IMR-90 (cell line): Measurements from ENCODE around the gene SEPTIN10. TPM values are rescaled to one million over a fixed set of nuclear protein-coding genes. Genes with fewer than 3 reads are reported as not detected.

Source experiments
- ATAC-seq: fragments of 200-7000 bp; cut with Tn5 transposase; 2 replicates; pipeline ENCODE4 v1.9.1; 2020; ENCODE audit warnings: low read depth, mild to moderate bottlenecking, moderate library complexity
- BruUV-seq: library from RNA; stranded (reverse); fragments of 400-500 nt; replicated peaks from 2 replicates; lab custom pipeline; 2021; lab: Mats Ljungman, UMichigan
- CTCF ChIA-PET: fragments of 300-600 bp; formaldehyde crosslinking; extraction: SDS; loops from one replicate; lab custom pipeline; 2021; ENCODE audit warnings: antibody characterized with exemption; lab: Yijun Ruan, JAX
- POLR2A ChIA-PET: fragments of 300-600 bp; sonication (Branson Sonifier 250); formaldehyde crosslinking; loops from one replicate; lab custom pipeline; 2022; ENCODE audit warnings: antibody characterized with exemption; ENCODE audit not compliant: unreplicated experiment; lab: Charles Lee
- DNase-seq: peaks from one replicate; pipeline ENCODE4 v3.0.0; 2013
- H2AFZ ChIP-seq: replicated peaks from 2 replicates; pipeline ENCODE3; 2013; ENCODE audit warnings: low read length, mild to moderate bottlenecking; ENCODE audit not compliant: poor library complexity
- H2AK5ac ChIP-seq: 2 replicates; pipeline ENCODE4 v1.6.1; 2013; ENCODE audit warnings: low read depth, low read length, inconsistent platforms
- H2AK9ac ChIP-seq: replicated peaks from 2 replicates; pipeline ENCODE3; 2013; ENCODE audit warnings: mild to moderate bottlenecking, low read depth, low read length, moderate library complexity; ENCODE audit not compliant: poor library complexity
- H2BK120ac ChIP-seq: 2 replicates; pipeline ENCODE4 v1.6.1; 2013; ENCODE audit warnings: low read depth, low read length, inconsistent platforms
- H2BK15ac ChIP-seq: 3 replicates; pipeline ENCODE4 v1.6.1; 2013; ENCODE audit warnings: low read depth, low read length, inconsistent platforms
- H2BK20ac ChIP-seq: 2 replicates; pipeline ENCODE4 v1.6.1; 2013; ENCODE audit warnings: low read depth, mild to moderate bottlenecking, inconsistent platforms, low read length, moderate library complexity
- H2BK5ac ChIP-seq: 2 replicates; pipeline ENCODE4 v1.6.1; 2013; ENCODE audit warnings: mild to moderate bottlenecking, low read depth, low read length, inconsistent platforms; ENCODE audit not compliant: poor library complexity, severe bottlenecking
- H3K14ac ChIP-seq: replicated peaks from 2 replicates; pipeline ENCODE4 v1.6.1; 2013; ENCODE audit warnings: low read depth, low read length, inconsistent platforms
- H3K18ac ChIP-seq: 2 replicates; pipeline ENCODE4 v1.6.1; 2013; ENCODE audit warnings: low read depth, low read length, control low read depth
- H3K23ac ChIP-seq: 2 replicates; pipeline ENCODE4 v1.6.1; 2013; ENCODE audit warnings: low read depth, low read length, inconsistent platforms
- H3K27ac ChIP-seq: 2 replicates; pipeline ENCODE4 v1.5.1; 2013; ENCODE audit warnings: mild to moderate bottlenecking, control low read depth, low read length; ENCODE audit not compliant: insufficient read depth
- H3K27me3 ChIP-seq: 2 replicates; pipeline ENCODE4 v1.6.1; 2013; ENCODE audit warnings: low read length; ENCODE audit not compliant: control insufficient read depth, insufficient read depth
- H3K36me3 ChIP-seq: 2 replicates; pipeline ENCODE4 v1.6.1; 2013; ENCODE audit warnings: low read length, mixed read lengths; ENCODE audit not compliant: control insufficient read depth, insufficient read depth
- H3K4ac ChIP-seq: 2 replicates; pipeline ENCODE4 v1.6.1; 2013; ENCODE audit warnings: low read depth, low read length, inconsistent platforms
- H3K4me1 ChIP-seq: 2 replicates; pipeline ENCODE4 v1.6.1; 2013; ENCODE audit warnings: low read length, mixed read lengths; ENCODE audit not compliant: control insufficient read depth, insufficient read depth
- H3K4me2 ChIP-seq: 2 replicates; pipeline ENCODE4 v1.6.1; 2013; ENCODE audit warnings: low read depth, mild to moderate bottlenecking, control low read depth, low read length, moderate library complexity
- H3K4me3 ChIP-seq: 2 replicates; pipeline ENCODE4 v1.5.1; 2013; ENCODE audit warnings: low read depth, mild to moderate bottlenecking, control low read depth, low read length, moderate library complexity; ENCODE audit not compliant: insufficient read depth
- H3K56ac ChIP-seq: 2 replicates; pipeline ENCODE4 v1.6.1; 2013; ENCODE audit warnings: low read length, inconsistent platforms; ENCODE audit not compliant: insufficient read depth; ENCODE audit errors: extremely low read depth
- H3K79me1 ChIP-seq, 2 experiments: 2 replicates each; pipeline ENCODE4 v1.6.1; 2013; ENCODE audit warnings: low read length in 2 of 2, inconsistent platforms in 1 of 2, low read depth in 1 of 2
- H3K9ac ChIP-seq: 2 replicates; pipeline ENCODE4 v1.6.1; 2013; ENCODE audit warnings: low read depth, low read length, control low read depth
- H3K9me1 ChIP-seq: 2 replicates; pipeline ENCODE4 v1.6.1; 2013; ENCODE audit warnings: low read length, inconsistent platforms; ENCODE audit not compliant: insufficient read depth
- H3K9me3 ChIP-seq: 2 replicates; pipeline ENCODE4 v1.6.1; 2013; ENCODE audit warnings: low read length; ENCODE audit not compliant: control insufficient read depth, insufficient read depth
- H4K20me1 ChIP-seq: 2 replicates; pipeline ENCODE4 v1.6.1; 2013; ENCODE audit warnings: low read length, inconsistent platforms; ENCODE audit not compliant: insufficient read depth
- H4K5ac ChIP-seq: 2 replicates; pipeline ENCODE4 v1.6.1; 2013; ENCODE audit warnings: mild to moderate bottlenecking, low read depth, low read length, control low read depth
- H4K8ac ChIP-seq, 2 experiments: 2 replicates each; pipeline ENCODE4 v1.6.1; 2013; ENCODE audit warnings: low read depth in 2 of 2, low read length in 2 of 2, control low read depth in 1 of 2, inconsistent platforms in 1 of 2
- H4K91ac ChIP-seq: 2 replicates; pipeline ENCODE4 v1.6.1; 2013; ENCODE audit warnings: low read depth, low read length, inconsistent platforms; ENCODE audit not compliant: insufficient read depth
- BHLHE40 ChIP-seq: fragments of 150-350 bp; IDR thresholded peaks from 2 replicates; pipeline ENCODE4 v1.6.1; 2016; ENCODE audit warnings: mild to moderate bottlenecking, low read depth, low read length
- CHD1 ChIP-seq: IDR thresholded peaks from 2 replicates; pipeline ENCODE4 v1.6.1; 2012; ENCODE audit warnings: low read depth, low read length, improper control_type of control experiment
- ELK1 ChIP-seq: fragments of 150-350 bp; IDR thresholded peaks from 2 replicates; pipeline ENCODE4 v1.6.1; 2016; ENCODE audit warnings: low read depth, mild to moderate bottlenecking, low read length, moderate library complexity, borderline replicate concordance
- MAFK ChIP-seq: IDR thresholded peaks from 2 replicates; pipeline ENCODE4 v1.6.1; 2012; ENCODE audit warnings: low read depth, low read length, improper control_type of control experiment
- MXI1 ChIP-seq: IDR thresholded peaks from 2 replicates; pipeline ENCODE4 v1.6.1; 2012; ENCODE audit warnings: low read depth, mild to moderate bottlenecking, low read length, moderate library complexity, borderline replicate concordance
- NFE2L2 ChIP-seq: fragments of 150-350 bp; IDR thresholded peaks from 2 replicates; pipeline ENCODE4 v1.6.1; 2016; ENCODE audit warnings: low read depth, mild to moderate bottlenecking, low read length
- POLR2A ChIP-seq: IDR thresholded peaks from 2 replicates; pipeline ENCODE4 v1.6.1; 2012; ENCODE audit warnings: mild to moderate bottlenecking, low read depth, low read length
- RAD21 ChIP-seq: IDR thresholded peaks from 2 replicates; pipeline ENCODE4 v1.6.1; 2012; ENCODE audit warnings: low read length, improper control_type of control experiment
- RFX5 ChIP-seq: IDR thresholded peaks from 2 replicates; pipeline ENCODE4 v1.8.0; 2012; ENCODE audit warnings: low read depth, mild to moderate bottlenecking, low read length, moderate library complexity
- SMC3 ChIP-seq: fragments of 150-350 bp; IDR thresholded peaks from 2 replicates; pipeline ENCODE4 v1.6.1; 2016; ENCODE audit warnings: low read depth, mild to moderate bottlenecking, antibody characterized with exemption, low read length, moderate library complexity
- USF2 ChIP-seq: fragments of 150-350 bp; IDR thresholded peaks from 2 replicates; pipeline ENCODE4 v1.6.1; 2017; ENCODE audit warnings: mild to moderate bottlenecking, antibody characterized with exemption, low read length, low read depth
- WGBS, 2 experiments: methylation state at CpG; one replicate each; pipeline versions ENCODE4 v1.1.5 to v1.1.7; 2013; ENCODE audit warnings: missing lambda C conversion rate in 2 of 2; ENCODE audit not compliant: insufficient read length in 1 of 2; ENCODE audit errors: extremely low coverage in 2 of 2; 5-methylcytosine and 5-hydroxymethylcytosine counted together
- dilution Hi-C: fragments of 300-500 bp; cut with HindIII; formaldehyde crosslinking; loops from one replicate; pipeline ENCODE4 v1.14.3; 2018; ENCODE audit warnings: low sequenced_read_pairs; ENCODE audit not compliant: unreplicated experiment
- in situ Hi-C: fragments of 300-500 bp; cut with MboI; formaldehyde crosslinking; loops from 3 replicates; pipeline ENCODE4 v1.14.3; 2019; ENCODE audit warnings: low sequenced_read_pairs, inconsistent platforms, mixed read lengths
- intact Hi-C: fragments of 100-400 bp; cut with micrococcal nuclease; formaldehyde crosslinking; loops from 2 replicates; pipeline ENCODE4 v1.10.0; 2022
- polyA plus RNA-seq, 3 experiments: library from polyadenylated mRNA; depleted of rRNA; stranded (reverse); fragments of >200 nt; gene quantifications; 2 replicates each; pipeline ENCODE4 v1.2.3, GENCODE V29; 2012; ENCODE audit warnings: low replicate concordance in 1 of 3
- total RNA-seq: library from RNA; depleted of rRNA; stranded (reverse); fragments of >200 nt; gene quantifications from 2 replicates; pipeline ENCODE4 v1.2.3, GENCODE V29; 2012

Gene SEPTIN10
- total and polyA plus RNA-seq, 2 of the 4 experiments (the other 2 are of a cell fraction), result 55.4 to 82.6 TPM

- Histone ChIP-seq H4K8ac (no peak overlapping the region), H2BK20ac (no peak overlapping the region), H3K27me3 (peaks cover 8% of the 10 kb centered on the region), H3K18ac (no peak overlapping the region), H4K5ac (no peak overlapping the region), H4K20me1 (no peaks in the 10 kb centered on the region), H3K9ac (no peak overlapping the region), H3K4me3 (no peak overlapping the region), H4K91ac (no peak overlapping the region), H3K36me3 (no peaks in the 10 kb centered on the region), H3K4me1 (0 out of 2 replicates have a peak, but pooled peaks cover 2% of the 10 kb centered on the region), H3K9me1 (no peaks in the 10 kb centered on the region), H3K4me2 (no peak overlapping the region), H3K14ac (no peak overlapping the region), H2BK120ac (no peak overlapping the region), H3K56ac (no peak overlapping the region), H3K4ac (no peak overlapping the region), H2AFZ (no peak overlapping the region), H2AK9ac (no peak overlapping the region), H2AK5ac (no peak overlapping the region), H3K27ac (no peak overlapping the region), H3K23ac (no peak overlapping the region), H2BK15ac (no peak overlapping the region), H2BK5ac (no peak overlapping the region), H3K79me1 (no peaks in the 10 kb centered on the region), H3K9me3 (no peaks in the 10 kb centered on the region)
- in situ Hi-C loops (no loop called here), dilution Hi-C loops (no loop called here), intact Hi-C loops (no loop called here)
- ChIA-PET POLR2A (no interaction called here), CTCF (no interaction called here)
- 74% methylated on average over 6 of the region's 19 CpGs; no CpG with 5 or more reads in 1 of the 2 experiments for WGBS, 2 experiments
- ATAC-seq (no peak), DNase-seq (no peak)
- no peak for TF ChIP-seq USF2
- TF ChIP-seq RFX5, result no peak
- TF ChIP-seq MAFK, result no peak
- no peak for TF ChIP-seq POLR2A
- no peak for TF ChIP-seq MXI1
- no peak for TF ChIP-seq CHD1
- no peak for TF ChIP-seq RAD21
- no peak for TF ChIP-seq NFE2L2
- TF ChIP-seq SMC3, result no peak
- no peak for TF ChIP-seq ELK1
- no peak for TF ChIP-seq BHLHE40
- no TSS peak for BruUV-seq
Observed at GRCh38 chr2:109630441-109631430, 17.0 kb upstream of the SEPTIN10 start.
